CD14-positive monocyte (primary cell): ENCODE data around the gene STX8. TPM values are rescaled to one million over a fixed set of nuclear protein-coding genes. Genes with fewer than 3 reads are reported as not detected.
"Not testable (repeated sequence)": the region's sequence is repeated elsewhere in the genome, so short reads cannot be mapped to it uniquely, and the experiment has no call there.

Experiments
- DNase-seq, 3 donors: peaks; one replicate each; pipeline ENCODE4 v3.0.0-alpha.2; 2011 to 2022
- H2AFZ ChIP-seq: 2 replicates; pipeline ENCODE4 v1.6.0; 2012; ENCODE audit warnings: mild to moderate bottlenecking, low read depth, low read length, inconsistent platforms; ENCODE audit not compliant: insufficient read depth, poor library complexity, severe bottlenecking
- H3K27ac ChIP-seq, 2 donors: 1 replicate in 1 of 2; 2 replicates in 1 of 2; pipeline ENCODE4 v1.5.1; 2012 to 2013; ENCODE audit warnings: low read length in 2 of 2, control low read depth in 1 of 2, inconsistent platforms in 1 of 2, low read depth in 1 of 2, mild to moderate bottlenecking in 1 of 2
- H3K27me3 ChIP-seq, 2 donors: one replicate each; pipeline versions ENCODE4 v1.6.0 to v1.6.1; 2011 to 2013; ENCODE audit warnings: low read length in 2 of 2; ENCODE audit not compliant: control insufficient read depth in 2 of 2, insufficient read depth in 2 of 2
- H3K36me3 ChIP-seq, 2 donors: replicated peaks in 1 of 2; 1 replicate in 1 of 2; 2 replicates in 1 of 2; pipeline versions ENCODE4 v1.5.1 to v1.6.1; 2012 to 2013; ENCODE audit warnings: low read length in 2 of 2, control low read depth in 1 of 2, inconsistent platforms in 1 of 2, mild to moderate bottlenecking in 1 of 2; ENCODE audit not compliant: insufficient read depth in 2 of 2, control insufficient read depth in 1 of 2
- H3K4me1 ChIP-seq, 2 donors: 1 replicate in 1 of 2; 2 replicates in 1 of 2; pipeline versions ENCODE4 v1.5.1 to v1.6.1; 2012 to 2013; ENCODE audit warnings: low read length in 2 of 2, control low read depth in 1 of 2, inconsistent platforms in 1 of 2, mild to moderate bottlenecking in 1 of 2, moderate library complexity in 1 of 2; ENCODE audit not compliant: insufficient read depth in 2 of 2, control insufficient read depth in 1 of 2
- H3K4me2 ChIP-seq: replicated peaks from 2 replicates; pipeline ENCODE3; 2012; ENCODE audit warnings: low read length, moderate library complexity, mild to moderate bottlenecking; ENCODE audit not compliant: poor library complexity, severe bottlenecking; ENCODE audit errors: extremely low read depth
- H3K4me3 ChIP-seq, 3 experiments: fragments of 200-600 bp in 1 of 3; sonication (generic) in 1 of 3; replicated peaks in 1 of 3; 1 replicate in 2 of 3; 2 replicates in 1 of 3; pipeline ENCODE4 v1.5.1; 2011 to 2013; ENCODE audit warnings: low read length in 3 of 3, mild to moderate bottlenecking in 3 of 3, control low read depth in 2 of 3, low read depth in 2 of 3, inconsistent platforms in 1 of 3, moderate library complexity in 1 of 3
- H3K79me2 ChIP-seq: 2 replicates; pipeline ENCODE4 v1.6.0; 2012; ENCODE audit warnings: mild to moderate bottlenecking, control low read depth, inconsistent platforms, low read length, moderate library complexity; ENCODE audit not compliant: insufficient read depth
- H3K9ac ChIP-seq: 2 replicates; pipeline ENCODE4 v1.6.0; 2017; ENCODE audit warnings: low read length, mild to moderate bottlenecking; ENCODE audit not compliant: insufficient read depth, poor library complexity, severe bottlenecking
- H3K9me3 ChIP-seq, 2 donors: replicated peaks in 1 of 2; 1 replicate in 1 of 2; 2 replicates in 1 of 2; pipeline versions ENCODE4 v1.5.1 to v1.6.1; 2012 to 2013; ENCODE audit warnings: low read length in 2 of 2, control low read depth in 1 of 2; ENCODE audit not compliant: control insufficient read depth in 1 of 2, insufficient read depth in 1 of 2
- H4K20me1 ChIP-seq: 2 replicates; pipeline ENCODE4 v1.6.0; 2012; ENCODE audit warnings: mild to moderate bottlenecking, low read length, control low read depth, moderate library complexity; ENCODE audit not compliant: insufficient read depth
- H3K27ac Mint-ChIP-seq, 7 donors: one replicate each; pipeline ENCODE4 v1.8.0; 2020; ENCODE audit warnings: mild to moderate bottlenecking in 7 of 7, mixed read lengths in 7 of 7, moderate library complexity in 6 of 7, inconsistent platforms in 2 of 7
- H3K27me3 Mint-ChIP-seq, 3 donors: one replicate each; pipeline ENCODE4 v1.8.0; 2021 to 2022; ENCODE audit warnings: low read depth in 3 of 3, mild to moderate bottlenecking in 3 of 3, mixed read lengths in 3 of 3, moderate library complexity in 3 of 3, inconsistent platforms in 1 of 3
- H3K36me3 Mint-ChIP-seq, 2 donors: one replicate each; pipeline ENCODE4 v1.8.0; 2020; ENCODE audit warnings: mixed read lengths in 2 of 2, inconsistent platforms in 1 of 2, mild to moderate bottlenecking in 1 of 2
- H3K4me1 Mint-ChIP-seq: one replicate; pipeline ENCODE4 v1.8.0; 2020; ENCODE audit warnings: mild to moderate bottlenecking, mixed read lengths
- H3K4me3 Mint-ChIP-seq, 2 donors: one replicate each; pipeline ENCODE4 v1.8.0; 2020; ENCODE audit warnings: mild to moderate bottlenecking in 2 of 2, mixed read lengths in 2 of 2, moderate library complexity in 1 of 2
- H3K9me3 Mint-ChIP-seq, 7 donors: one replicate each; pipeline ENCODE4 v1.8.0; 2020 to 2022; ENCODE audit warnings: mixed read lengths in 7 of 7, mild to moderate bottlenecking in 6 of 7, moderate library complexity in 6 of 7, inconsistent platforms in 2 of 7
- WGBS: methylation state at CpG from one replicate; pipeline ENCODE4 v1.1.5; 2013; ENCODE audit warnings: missing lambda C conversion rate; ENCODE audit not compliant: insufficient coverage; 5-methylcytosine and 5-hydroxymethylcytosine counted together
- intact Hi-C, 2 donors: fragments of 100-400 bp; cut with micrococcal nuclease; formaldehyde crosslinking; loops; one replicate each; pipeline versions ENCODE4 v1.15.0 to v1.15.1; 2023
- polyA plus RNA-seq, 3 donors: library from polyadenylated mRNA; depleted of rRNA in 1 of 3; unstranded in 2 of 3; stranded (reverse) in 1 of 3; fragments of 300-500 nt in 2 of 3; fragments of >200 nt in 1 of 3; fragmentation: Illumina TruSeq in 2 of 3; gene quantifications; 1 replicate in 2 of 3; 2 replicates in 1 of 3; pipeline ENCODE4 v1.2.3, GENCODE V29; 2012 to 2021
- TF ChIP-seq, protein P1 (sequence below): fragments of 200-600 bp; IDR thresholded peaks from one replicate; pipeline ENCODE4 v1.8.0; 2022; ENCODE audit warnings: antibody characterized with exemption, mild to moderate bottlenecking

Gene STX8
- polyA plus RNA-seq, 3 donors, result 44.4 to 170 (median 142) TPM

DNA sequence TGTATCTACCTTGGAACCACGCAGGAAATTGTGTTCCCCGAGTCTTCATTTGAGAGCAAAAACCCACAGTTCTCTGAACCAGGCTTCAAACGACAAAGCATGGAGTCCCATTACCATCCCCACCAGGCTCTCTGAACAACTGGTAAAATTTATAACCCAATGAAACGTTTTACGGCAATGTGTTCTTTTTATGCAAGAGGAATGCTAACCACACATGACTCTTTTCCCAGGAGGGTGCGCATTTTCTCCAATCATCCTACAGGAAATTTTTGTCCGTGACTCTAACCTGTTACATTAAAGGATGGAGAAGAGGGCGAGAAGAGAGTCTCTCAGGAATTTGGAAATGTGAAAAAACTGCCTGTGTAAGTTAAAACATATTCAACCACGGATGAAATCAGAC lies 17.8 kb downstream of the STX8 start:
- Histone ChIP-seq H3K9me3 (no peaks in the 10 kb centered on the region), H4K20me1 (peaks cover 8% of the 10 kb centered on the region), H3K4me2 (no peak overlapping the region), H3K4me1 (no peaks in the 10 kb centered on the region), H2AFZ (no peak overlapping the region), H3K27me3 (no peaks in the 10 kb centered on the region), H3K9ac (no peak overlapping the region), H3K27ac (no peak overlapping the region), H3K79me2 (peaks cover 3% of the 10 kb centered on the region), H3K36me3 (peaks cover 9 to 37% of the 10 kb centered on the region in 2 donors), H3K4me3 (no peak overlapping the region)
- Mint-ChIP-seq H3K4me3 (no peak overlapping the region), H3K9me3 (peaks cover 0 to 2% (median 0%) of the 10 kb centered on the region in 7 donors), H3K27me3 (no peaks in the 10 kb centered on the region), H3K4me1 (peaks cover 2% of the 10 kb centered on the region), H3K36me3 (peaks cover 41 to 60% of the 10 kb centered on the region in 2 donors), H3K27ac (peak overlapping the region in 1 of 7 donors; percentile 20)
- intact Hi-C loops, result no loop called here
- no peak for DNase-seq
- TF ChIP-seq, protein P1, sequence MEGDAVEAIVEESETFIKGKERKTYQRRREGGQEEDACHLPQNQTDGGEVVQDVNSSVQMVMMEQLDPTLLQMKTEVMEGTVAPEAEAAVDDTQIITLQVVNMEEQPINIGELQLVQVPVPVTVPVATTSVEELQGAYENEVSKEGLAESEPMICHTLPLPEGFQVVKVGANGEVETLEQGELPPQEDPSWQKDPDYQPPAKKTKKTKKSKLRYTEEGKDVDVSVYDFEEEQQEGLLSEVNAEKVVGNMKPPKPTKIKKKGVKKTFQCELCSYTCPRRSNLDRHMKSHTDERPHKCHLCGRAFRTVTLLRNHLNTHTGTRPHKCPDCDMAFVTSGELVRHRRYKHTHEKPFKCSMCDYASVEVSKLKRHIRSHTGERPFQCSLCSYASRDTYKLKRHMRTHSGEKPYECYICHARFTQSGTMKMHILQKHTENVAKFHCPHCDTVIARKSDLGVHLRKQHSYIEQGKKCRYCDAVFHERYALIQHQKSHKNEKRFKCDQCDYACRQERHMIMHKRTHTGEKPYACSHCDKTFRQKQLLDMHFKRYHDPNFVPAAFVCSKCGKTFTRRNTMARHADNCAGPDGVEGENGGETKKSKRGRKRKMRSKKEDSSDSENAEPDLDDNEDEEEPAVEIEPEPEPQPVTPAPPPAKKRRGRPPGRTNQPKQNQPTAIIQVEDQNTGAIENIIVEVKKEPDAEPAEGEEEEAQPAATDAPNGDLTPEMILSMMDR, result no peak
- 94% methylated on average over 3 of the region's 9 CpGs for WGBS

DNA sequence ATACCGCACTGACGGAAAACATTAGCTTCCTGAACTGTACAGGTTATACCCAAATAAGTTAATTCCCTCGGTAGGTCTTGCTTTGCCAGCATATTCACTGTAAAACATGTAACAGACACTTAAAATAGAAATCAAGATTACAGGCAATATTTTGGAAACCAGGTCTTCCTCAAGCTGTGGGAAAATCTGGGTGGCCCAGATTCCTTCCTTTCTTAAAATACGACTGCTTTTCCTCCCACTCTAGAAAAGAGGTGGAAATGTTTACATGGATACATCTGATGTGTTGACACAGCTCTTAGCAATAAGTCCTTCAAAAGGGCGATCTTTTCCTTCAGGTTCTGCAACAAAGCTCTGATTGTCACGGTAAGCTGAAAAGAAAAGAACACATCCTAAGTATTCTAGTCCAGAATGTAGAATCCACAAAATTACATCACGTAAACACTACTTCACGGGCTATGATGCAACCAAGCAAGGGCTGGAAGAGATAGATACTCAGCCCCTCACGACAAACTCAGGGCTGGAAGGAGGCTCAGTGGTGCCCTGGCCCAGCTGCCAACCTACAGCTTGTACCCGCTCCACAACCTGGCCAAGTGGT lies 18.4 kb downstream of the STX8 start:
- Mint-ChIP-seq H3K4me3 (no peak overlapping the region), H3K9me3 (peaks cover 0 to 2% (median 0%) of the 10 kb centered on the region in 7 donors), H3K27ac (no peak overlapping the region), H3K4me1 (peaks cover 2% of the 10 kb centered on the region), H3K36me3 (peaks cover 36 to 55% of the 10 kb centered on the region in 2 donors), H3K27me3 (no peaks in the 10 kb centered on the region)
- TF ChIP-seq, protein P1, result no peak
- no peak overlapping the region for H3K27ac ChIP-seq
- H3K4me3 ChIP-seq, result no peak overlapping the region
- H3K79me2 ChIP-seq, result peaks cover 3% of the 10 kb centered on the region
- H4K20me1 ChIP-seq, result peaks cover 8% of the 10 kb centered on the region
- peaks cover 9 to 40% of the 10 kb centered on the region in 2 donors for H3K36me3 ChIP-seq
- H3K9me3 ChIP-seq, result no peaks in the 10 kb centered on the region
- H3K4me1 ChIP-seq, result no peaks in the 10 kb centered on the region
- no peak overlapping the region for H3K9ac ChIP-seq
- H3K27me3 ChIP-seq, result no peaks in the 10 kb centered on the region
- no peak overlapping the region for H3K4me2 ChIP-seq
- WGBS, result 85% methylated on average over 3 of the region's 10 CpGs
- intact Hi-C loops, result no loop called here
- H2AFZ ChIP-seq, result no peak overlapping the region
- DNase-seq, result no peak

DNA sequence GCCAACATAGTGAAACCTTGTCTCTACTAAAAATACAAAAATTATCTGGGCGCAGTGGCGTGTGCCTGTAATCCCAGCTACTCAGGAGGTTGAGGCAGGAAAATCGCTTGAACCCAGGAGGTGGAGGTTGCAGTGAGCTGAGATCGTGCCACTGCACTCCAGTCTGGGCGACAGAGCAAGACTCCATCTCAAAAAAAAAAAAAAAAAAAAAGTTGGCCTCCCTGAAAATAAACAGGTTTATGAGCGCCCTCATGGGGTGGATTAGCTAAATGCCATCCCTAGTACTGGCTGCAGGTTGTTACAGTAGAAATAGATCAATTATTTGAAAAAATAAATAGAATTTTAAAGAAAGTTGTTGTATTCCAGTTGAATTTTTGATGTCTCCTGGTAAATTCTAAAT lies 20.9 kb downstream of the STX8 start:
- H3K79me2 ChIP-seq, DNase-seq: not testable (repeated sequence)
- WGBS, result no CpG with 5 or more reads among the region's 6 CpGs

More for the DNA sequence above, 20.9 kb downstream of the STX8 start:
- H3K4me1 ChIP-seq, H3K4me1 Mint-ChIP-seq, H3K27ac Mint-ChIP-seq, H3K27me3 Mint-ChIP-seq, H3K4me3 ChIP-seq, H3K27ac ChIP-seq, H3K9me3 Mint-ChIP-seq, H4K20me1 ChIP-seq, H3K27me3 ChIP-seq, H3K4me3 Mint-ChIP-seq, H3K9ac ChIP-seq, H3K4me2 ChIP-seq, intact Hi-C loops, H3K9me3 ChIP-seq, H2AFZ ChIP-seq: not testable (repeated sequence)
- H3K36me3 ChIP-seq, result peaks cover 9 to 52% of the 10 kb centered on the region in 2 donors
- peaks cover 39 to 63% of the 10 kb centered on the region in 2 donors for H3K36me3 Mint-ChIP-seq
